NCI-H1092 treated with DMSO at 0.1 percent for 48 hours (cell line): ENCODE data around the gene TRMT2A.

Experiments used
- DNase-seq: peaks from one replicate; lab custom pipeline; 2025; lab: John Stamatoyannopoulos, UW

The TRMT2A gene

DNA sequence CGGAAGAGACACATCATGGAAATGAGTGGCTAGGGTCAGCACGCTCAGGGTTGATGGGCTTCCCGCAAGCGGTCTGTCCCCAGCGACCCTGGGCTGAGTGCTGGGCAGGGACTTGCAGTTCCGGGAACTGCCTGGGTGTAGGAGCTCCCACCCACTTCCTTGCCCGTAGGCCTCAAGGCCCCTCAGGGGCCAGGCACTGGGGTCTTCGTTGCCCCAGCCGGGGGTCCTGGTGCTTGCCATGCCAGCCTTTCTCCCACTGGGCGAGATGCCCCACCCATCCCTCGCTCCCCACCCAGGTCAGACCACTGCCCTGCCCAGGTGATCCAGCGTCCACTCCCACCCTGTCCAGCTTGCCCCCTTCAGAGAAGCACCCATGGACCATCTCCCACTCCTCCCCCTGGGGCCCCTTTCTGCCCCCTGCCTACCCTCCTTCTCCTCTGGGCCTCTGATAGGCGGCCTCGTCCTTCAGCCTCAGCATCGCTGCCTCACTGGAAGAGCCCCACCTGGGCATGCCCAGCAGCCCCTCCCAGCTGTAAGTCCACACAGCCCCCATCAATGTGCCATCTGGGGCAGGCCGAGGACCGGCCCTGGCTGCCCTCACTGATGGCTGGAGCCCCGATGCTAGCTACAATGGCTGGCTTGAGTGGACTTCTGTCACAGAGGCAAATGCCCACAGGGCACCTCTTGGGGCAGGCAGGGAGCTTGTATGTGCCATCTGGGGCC lies 54.8 kb downstream of the TRMT2A start:
- DNase-seq: no peak
